Caki2 (cell line): Measurements from ENCODE around the gene HS3ST5. TPM values are rescaled to one million over a fixed set of nuclear protein-coding genes. Genes with fewer than 3 reads are reported as not detected.
"Not testable (repeated sequence)": the region's sequence is repeated elsewhere in the genome, so short reads cannot be mapped to it uniquely, and the experiment has no call there.

Experiments
- DNase-seq: peaks from one replicate; pipeline ENCODE4 v3.0.0-alpha.2; 2015; ENCODE audit warnings: low read depth
- in situ Hi-C: cut with HindIII; loops from 2 replicates; pipeline ENCODE4 v1.10.0; 2016; ENCODE audit warnings: low sequenced_read_pairs, low pct_unique_long_range_greater_than_20kb, mixed read lengths
- total RNA-seq: library from RNA; depleted of rRNA; stranded (reverse); fragments of >200 nt; shearing (Covaris generic); gene quantifications from 2 replicates; pipeline ENCODE4 v1.2.3, GENCODE V29; 2014; ENCODE audit warnings: low replicate concordance

HS3ST5 gene
- total RNA-seq, 1 experiment from 2014 or later, result not detected

GRCh38 chr6:114220241-114220640 lies 122.6 kb downstream of the HS3ST5 start:
- in situ Hi-C loops, result no loop called here
- DNase-seq, result no peak

- in situ Hi-C loops, result no loop called here
- DNase-seq, result no peak
Observed at GRCh38 chr6:114218437-114219340, 124.1 kb downstream of the HS3ST5 start.

GRCh38 chr6:114217996-114218395 lies 124.8 kb downstream of the HS3ST5 start:
- DNase-seq, in situ Hi-C loops: not testable (repeated sequence)

- in situ Hi-C loops, result no loop called here
- no peak for DNase-seq
Observed at GRCh38 chr6:114216789-114217467, 125.9 kb downstream of the HS3ST5 start.

GRCh38 chr6:114210467-114210866 lies 132.4 kb downstream of the HS3ST5 start:
- in situ Hi-C loops, result no loop called here

GRCh38 chr6:114203460-114203859 lies 139.4 kb downstream of the HS3ST5 start:
- no peak for DNase-seq
- in situ Hi-C loops, result no loop called here

More at GRCh38 chr6:114210467-114210866, 132.4 kb downstream of the HS3ST5 start:
- no peak for DNase-seq

GRCh38 chr6:114202389-114202788 lies 140.4 kb downstream of the HS3ST5 start:
- DNase-seq, result no peak
- in situ Hi-C loops, result no loop called here

GRCh38 chr6:114200891-114201290 lies 141.9 kb downstream of the HS3ST5 start:
- in situ Hi-C loops, result no loop called here
- no peak for DNase-seq

- no peak for DNase-seq
Observed at GRCh38 chr6:114195631-114196403, 147.0 kb downstream of the HS3ST5 start.

GRCh38 chr6:114195027-114195365 lies 147.8 kb downstream of the HS3ST5 start:
- no peak for DNase-seq
- in situ Hi-C loops, result no loop called here

More at GRCh38 chr6:114195631-114196403, 147.0 kb downstream of the HS3ST5 start:
- in situ Hi-C loops, result no loop called here

- DNase-seq, result peak; percentile 6
- in situ Hi-C loops, result no loop called here
Observed at GRCh38 chr6:114194362-114195026, 148.3 kb downstream of the HS3ST5 start.

GRCh38 chr6:114187563-114187962 lies 155.3 kb downstream of the HS3ST5 start:
- in situ Hi-C loops, result no loop called here
- no peak for DNase-seq

- DNase-seq, result no peak
- in situ Hi-C loops, result no loop called here
Observed at GRCh38 chr6:114181664-114182063, 161.2 kb downstream of the HS3ST5 start.

GRCh38 chr6:114179411-114179810 lies 163.4 kb downstream of the HS3ST5 start:
- in situ Hi-C loops, result no loop called here
- DNase-seq, result no peak

- DNase-seq, result no peak
- in situ Hi-C loops, result no loop called here
Observed at GRCh38 chr6:114176726-114177125, 166.1 kb downstream of the HS3ST5 start.

GRCh38 chr6:114172576-114173260 lies 170.1 kb downstream of the HS3ST5 start:
- no peak for DNase-seq
- in situ Hi-C loops, result no loop called here

GRCh38 chr6:114171473-114171872 lies 171.3 kb downstream of the HS3ST5 start:
- no peak for DNase-seq
- in situ Hi-C loops, result no loop called here

- in situ Hi-C loops, result no loop called here
Observed at GRCh38 chr6:114170958-114171387, 171.8 kb downstream of the HS3ST5 start.

More at GRCh38 chr6:114170958-114171387, 171.8 kb downstream of the HS3ST5 start:
- DNase-seq, result no peak
